ENCODE results near the gene MAEL. TPM values are rescaled to one million over a fixed set of nuclear protein-coding genes. Genes with fewer than 3 reads are reported as not detected.
"Not testable (repeated sequence)": the region's sequence is repeated elsewhere in the genome, so short reads cannot be mapped to it uniquely, and the experiment has no call there.

The MAEL gene
- total RNA-seq, 2 experiments from 2014 or later: 0.40 to 0.45 TPM

- Mint-ChIP-seq H3K36me3 (ENCODE audit: low read depth) (no peaks in the 10 kb centered on the region), H3K27me3 (peaks cover 17% of the 10 kb centered on the region), H3K27ac (no peak overlapping the region), H3K4me3 (no peak overlapping the region), H3K4me1 (peaks cover 7% of the 10 kb centered on the region), H3K9me3 (peaks cover 9% of the 10 kb centered on the region)
- ChIA-PET POLR2A (interaction anchor here (0.7 to 0.8 kb wide), 2 partner anchors 43 to 462 kb away, joined by 3 to 4 read pairs; no protein-coding TSS in a partner anchor), CTCF (interaction anchor here (1.1 to 1.7 kb wide), 4 partner anchors 45 to 90 kb away, joined by 3 to 9 read pairs (median 5); no protein-coding TSS in a partner anchor)
- DNase-seq: no peak
Observed at GRCh38 chr1:166999500-167000055, 10.5 kb downstream of the MAEL start.

GRCh38 chr1:167000546-167000945, 11.5 kb downstream of the MAEL start:
- ChIA-PET CTCF (no interaction called here), POLR2A (no interaction called here)
- peaks cover 9% of the 10 kb centered on the region for H3K9me3 Mint-ChIP-seq
- peaks cover 7% of the 10 kb centered on the region for H3K4me1 Mint-ChIP-seq
- peaks cover 18% of the 10 kb centered on the region for H3K27me3 Mint-ChIP-seq
- DNase-seq: no peak
- H3K36me3 Mint-ChIP-seq (ENCODE audit: low read depth): no peaks in the 10 kb centered on the region
- H3K27ac Mint-ChIP-seq: no peak overlapping the region
- no peak overlapping the region for H3K4me3 Mint-ChIP-seq

- H3K4me1 Mint-ChIP-seq: peaks cover 7% of the 10 kb centered on the region
- CTCF ChIA-PET: no interaction called here
- no peak overlapping the region for H3K27ac Mint-ChIP-seq
- H3K4me3 Mint-ChIP-seq: no peak overlapping the region
- peaks cover 9% of the 10 kb centered on the region for H3K9me3 Mint-ChIP-seq
- peaks cover 12% of the 10 kb centered on the region for H3K27me3 Mint-ChIP-seq
- DNase-seq: no peak
- POLR2A ChIA-PET: no interaction called here
- no peaks in the 10 kb centered on the region for H3K36me3 Mint-ChIP-seq (ENCODE audit: low read depth)
Observed at GRCh38 chr1:167002354-167002753, 13.3 kb downstream of the MAEL start.

GRCh38 chr1:167003711-167004110, 14.6 kb downstream of the MAEL start:
- no peak overlapping the region for H3K27ac Mint-ChIP-seq
- H3K9me3 Mint-ChIP-seq: peaks cover 9% of the 10 kb centered on the region
- ChIA-PET CTCF (no interaction called here), POLR2A (no interaction called here)
- H3K4me1 Mint-ChIP-seq: peaks cover 7% of the 10 kb centered on the region
- H3K36me3 Mint-ChIP-seq (ENCODE audit: low read depth): no peaks in the 10 kb centered on the region
- DNase-seq: no peak
- H3K27me3 Mint-ChIP-seq: peaks cover 15% of the 10 kb centered on the region
- no peak overlapping the region for H3K4me3 Mint-ChIP-seq

GRCh38 chr1:167011560-167012191, 22.6 kb downstream of the MAEL start:
- DNase-seq: no peak
- Mint-ChIP-seq H3K9me3 (no peaks in the 10 kb centered on the region), H3K36me3 (ENCODE audit: low read depth) (no peaks in the 10 kb centered on the region), H3K4me3 (no peak overlapping the region), H3K4me1 (peaks cover 1% of the 10 kb centered on the region), H3K27ac (no peak overlapping the region), H3K27me3 (peaks cover 37% of the 10 kb centered on the region)
- POLR2A ChIA-PET: no interaction called here
- CTCF ChIA-PET: no interaction called here

- peaks cover 34% of the 10 kb centered on the region for H3K27me3 Mint-ChIP-seq
Observed at GRCh38 chr1:167012570-167012969, 23.5 kb downstream of the MAEL start.

GRCh38 chr1:167013108-167013929, 24.2 kb downstream of the MAEL start:
- Mint-ChIP-seq H3K4me3 (no peak overlapping the region), H3K27ac (no peak overlapping the region), H3K27me3 (peaks cover 31% of the 10 kb centered on the region), H3K36me3 (ENCODE audit: low read depth) (no peaks in the 10 kb centered on the region), H3K9me3 (no peaks in the 10 kb centered on the region), H3K4me1 (peaks cover 1% of the 10 kb centered on the region)
- CTCF ChIA-PET: no interaction called here
- POLR2A ChIA-PET: no interaction called here
- DNase-seq: no peak

More at GRCh38 chr1:167012570-167012969, 23.5 kb downstream of the MAEL start:
- no peaks in the 10 kb centered on the region for H3K9me3 Mint-ChIP-seq
- ChIA-PET POLR2A (no interaction called here), CTCF (no interaction called here)
- no peak for DNase-seq
- H3K27ac Mint-ChIP-seq: no peak overlapping the region
- H3K4me1 Mint-ChIP-seq: peaks cover 1% of the 10 kb centered on the region
- no peaks in the 10 kb centered on the region for H3K36me3 Mint-ChIP-seq (ENCODE audit: low read depth)
- no peak overlapping the region for H3K4me3 Mint-ChIP-seq

- H3K36me3 Mint-ChIP-seq (ENCODE audit: low read depth): no peaks in the 10 kb centered on the region
Observed at GRCh38 chr1:167016100-167016750, 27.1 kb downstream of the MAEL start.

GRCh38 chr1:167022384-167022783, 33.3 kb downstream of the MAEL start:
- Mint-ChIP-seq H3K27ac (no peak overlapping the region), H3K9me3 (no peaks in the 10 kb centered on the region), H3K36me3 (ENCODE audit: low read depth) (no peaks in the 10 kb centered on the region), H3K27me3 (peaks cover 32% of the 10 kb centered on the region), H3K4me1 (no peaks in the 10 kb centered on the region), H3K4me3 (no peak overlapping the region)
- DNase-seq: no peak
- CTCF ChIA-PET: interaction anchor here (0.9 to 1.2 kb wide), 2 partner anchors 35 to 37 kb away, joined by 3 read pairs; no protein-coding TSS in a partner anchor
- POLR2A ChIA-PET: no interaction called here

More at GRCh38 chr1:167016100-167016750, 27.1 kb downstream of the MAEL start:
- no peak overlapping the region for H3K27ac Mint-ChIP-seq
- ChIA-PET CTCF (interaction anchor here (0.6 kb wide), 1 partner anchor 28 kb away, joined by 3 read pairs; no protein-coding TSS in a partner anchor), POLR2A (no interaction called here)
- H3K4me1 Mint-ChIP-seq: no peaks in the 10 kb centered on the region
- H3K27me3 Mint-ChIP-seq: peaks cover 24% of the 10 kb centered on the region
- no peaks in the 10 kb centered on the region for H3K9me3 Mint-ChIP-seq
- DNase-seq: no peak
- H3K4me3 Mint-ChIP-seq: no peak overlapping the region

- H3K4me1 Mint-ChIP-seq; H3K9me3 Mint-ChIP-seq; H3K36me3 Mint-ChIP-seq (ENCODE audit: low read depth); POLR2A ChIA-PET; DNase-seq; H3K4me3 Mint-ChIP-seq; H3K27ac Mint-ChIP-seq; CTCF ChIA-PET: not testable (repeated sequence)
- peaks cover 43% of the 10 kb centered on the region for H3K27me3 Mint-ChIP-seq
Observed at GRCh38 chr1:167029553-167029952, 40.5 kb downstream of the MAEL start.

- Mint-ChIP-seq H3K9me3 (peaks cover 3% of the 10 kb centered on the region), H3K27ac (no peak overlapping the region), H3K4me1 (no peaks in the 10 kb centered on the region), H3K4me3 (no peak overlapping the region), H3K27me3 (peaks cover 18% of the 10 kb centered on the region), H3K36me3 (ENCODE audit: low read depth) (no peaks in the 10 kb centered on the region)
- CTCF ChIA-PET: interaction anchor here (1.8 kb wide), 1 partner anchor 25 kb away, joined by 5 read pairs; no protein-coding TSS in a partner anchor
- DNase-seq: no peak
- POLR2A ChIA-PET: no interaction called here
Observed at GRCh38 chr1:167033646-167034045, 44.6 kb downstream of the MAEL start.

- CTCF ChIA-PET: interaction anchor here (0.6 to 2.7 kb wide), 7 partner anchors 15 to 293 kb away, joined by 3 to 20 read pairs (median 4); partner anchors contain the start of gene TADA1
- Mint-ChIP-seq H3K9me3 (no peaks in the 10 kb centered on the region), H3K27me3 (peaks cover 35% of the 10 kb centered on the region), H3K27ac (peak overlapping the region; percentile 23), H3K36me3 (ENCODE audit: low read depth) (no peaks in the 10 kb centered on the region), H3K4me3 (peak overlapping the region; percentile 65), H3K4me1 (peaks cover 14% of the 10 kb centered on the region)
- peak; percentile 85 for DNase-seq
- POLR2A ChIA-PET: interaction anchor here (0.8 to 2.1 kb wide), 9 partner anchors 10 to 204 kb away, joined by 3 to 9 read pairs (median 4); partner anchors contain the start of genes POGK, POU2F1 and TADA1
Observed at GRCh38 chr1:167043752-167044488, 54.8 kb downstream of the MAEL start.

Measured in activated CD4-positive, alpha-beta memory T cell treated with anti-CD3 and anti-CD28 coated beads, Interleukin-2, amount 10 ng/mL, durations not matched to agents 7 days and 5 days (primary cell).